Brain microvascular endothelial cell (primary cell): Measurements from ENCODE around the gene BPIFA2.

Experiments
- DNase-seq: peaks from one replicate; pipeline ENCODE4 v3.0.0-alpha.2; 2020
- H3K27ac ChIP-seq: fragments of 250-450 bp; sonication (Bioruptor Pico); 2 replicates; pipeline ENCODE4 v1.5.1; 2020; ENCODE audit warnings: mild to moderate bottlenecking, moderate library complexity
- H3K27me3 ChIP-seq: fragments of 250-450 bp; sonication (Bioruptor Pico); replicated peaks from 2 replicates; pipeline ENCODE4 v1.5.1; 2020; ENCODE audit warnings: mild to moderate bottlenecking
- H3K36me3 ChIP-seq: fragments of 250-450 bp; sonication (Bioruptor Pico); replicated peaks from 2 replicates; pipeline ENCODE4 v1.5.1; 2020; ENCODE audit warnings: mild to moderate bottlenecking
- H3K4me3 ChIP-seq: 2 replicates; pipeline ENCODE4 v1.5.1; 2011; ENCODE audit warnings: low read depth, mild to moderate bottlenecking, control low read depth, low read length, moderate library complexity
- in situ Hi-C: cut with HindIII; loops from 2 replicates; pipeline ENCODE4 v1.10.0; 2017; ENCODE audit warnings: low sequenced_read_pairs, low pct_ligation_motif_present
- TF ChIP-seq, protein P1 (sequence below): IDR thresholded peaks from 2 replicates; pipeline ENCODE4 v1.5.1; 2011; ENCODE audit warnings: low read depth, mild to moderate bottlenecking, moderate library complexity, low read length, control low read depth, inconsistent platforms; ENCODE audit errors: missing control alignments

Gene BPIFA2

DNA sequence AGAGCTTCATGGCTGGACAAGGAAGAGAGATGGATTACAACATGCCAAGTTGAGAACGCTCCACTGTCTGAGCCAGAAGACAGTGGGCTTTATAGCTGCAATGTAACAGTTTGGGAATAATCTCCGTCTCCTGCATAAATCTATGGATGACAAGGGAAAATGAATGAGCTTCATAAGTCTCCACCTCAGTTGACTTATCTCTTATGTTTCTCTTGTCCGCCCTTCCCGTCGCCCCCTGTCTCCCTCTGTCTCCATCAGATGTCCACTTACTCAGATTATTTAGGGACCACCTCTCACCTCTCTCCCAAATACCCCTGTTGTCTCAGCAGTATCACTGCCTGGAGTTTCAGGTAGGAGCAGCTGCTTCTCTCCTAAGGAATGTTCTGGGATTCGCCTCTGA, 13.7 kb upstream of the BPIFA2 start:
- H3K36me3 ChIP-seq = no peaks in the 10 kb centered on the region
- H3K27me3 ChIP-seq = no peaks in the 10 kb centered on the region
- H3K4me3 ChIP-seq = no peak overlapping the region
- in situ Hi-C loops = no loop called here
- DNase-seq = no peak
- TF ChIP-seq, protein P1, sequence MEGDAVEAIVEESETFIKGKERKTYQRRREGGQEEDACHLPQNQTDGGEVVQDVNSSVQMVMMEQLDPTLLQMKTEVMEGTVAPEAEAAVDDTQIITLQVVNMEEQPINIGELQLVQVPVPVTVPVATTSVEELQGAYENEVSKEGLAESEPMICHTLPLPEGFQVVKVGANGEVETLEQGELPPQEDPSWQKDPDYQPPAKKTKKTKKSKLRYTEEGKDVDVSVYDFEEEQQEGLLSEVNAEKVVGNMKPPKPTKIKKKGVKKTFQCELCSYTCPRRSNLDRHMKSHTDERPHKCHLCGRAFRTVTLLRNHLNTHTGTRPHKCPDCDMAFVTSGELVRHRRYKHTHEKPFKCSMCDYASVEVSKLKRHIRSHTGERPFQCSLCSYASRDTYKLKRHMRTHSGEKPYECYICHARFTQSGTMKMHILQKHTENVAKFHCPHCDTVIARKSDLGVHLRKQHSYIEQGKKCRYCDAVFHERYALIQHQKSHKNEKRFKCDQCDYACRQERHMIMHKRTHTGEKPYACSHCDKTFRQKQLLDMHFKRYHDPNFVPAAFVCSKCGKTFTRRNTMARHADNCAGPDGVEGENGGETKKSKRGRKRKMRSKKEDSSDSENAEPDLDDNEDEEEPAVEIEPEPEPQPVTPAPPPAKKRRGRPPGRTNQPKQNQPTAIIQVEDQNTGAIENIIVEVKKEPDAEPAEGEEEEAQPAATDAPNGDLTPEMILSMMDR = no peak
- H3K27ac ChIP-seq = no peak overlapping the region

DNA sequence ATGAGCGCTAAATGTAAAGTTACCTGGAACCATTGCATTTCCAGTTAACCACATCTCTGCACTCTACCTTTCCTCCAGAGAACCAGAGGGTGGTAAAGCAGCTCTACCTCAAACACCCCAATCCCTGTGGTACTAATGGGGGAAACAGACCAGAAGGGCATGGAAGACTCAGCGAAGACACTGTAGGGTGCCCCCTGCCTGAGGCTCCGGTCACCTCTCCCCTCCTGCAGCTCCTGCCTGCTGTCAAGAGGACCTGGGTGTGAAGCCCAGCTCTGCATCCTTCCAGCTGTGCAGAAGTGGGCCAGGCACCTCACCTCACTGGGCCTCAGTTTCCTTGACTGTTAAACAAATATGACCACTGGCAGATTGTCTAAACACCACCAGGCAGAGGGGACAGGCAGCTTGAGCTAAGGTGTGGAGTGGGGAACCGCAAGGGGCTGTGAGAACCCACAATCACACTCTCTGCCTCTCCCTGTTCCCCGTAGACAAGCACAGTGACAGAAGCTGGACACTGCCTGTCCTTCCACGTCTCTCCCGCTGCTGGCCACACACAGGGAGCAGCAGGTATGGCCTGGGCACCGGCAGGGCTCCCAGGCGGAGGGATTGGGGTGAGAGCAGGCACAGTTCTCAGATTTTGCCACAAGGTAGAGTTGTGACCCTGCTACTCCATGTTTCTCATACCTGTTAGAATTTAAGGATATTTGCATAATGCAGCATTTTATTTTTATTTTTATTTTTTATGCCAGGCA, 9.1 kb upstream of the BPIFA2 start:
- H3K36me3 ChIP-seq = no peaks in the 10 kb centered on the region
- in situ Hi-C loops = no loop called here
- no peak overlapping the region for H3K4me3 ChIP-seq
- no peaks in the 10 kb centered on the region for H3K27me3 ChIP-seq
- TF ChIP-seq, protein P1 = no peak
- H3K27ac ChIP-seq = no peak overlapping the region
- DNase-seq = no peak

DNA sequence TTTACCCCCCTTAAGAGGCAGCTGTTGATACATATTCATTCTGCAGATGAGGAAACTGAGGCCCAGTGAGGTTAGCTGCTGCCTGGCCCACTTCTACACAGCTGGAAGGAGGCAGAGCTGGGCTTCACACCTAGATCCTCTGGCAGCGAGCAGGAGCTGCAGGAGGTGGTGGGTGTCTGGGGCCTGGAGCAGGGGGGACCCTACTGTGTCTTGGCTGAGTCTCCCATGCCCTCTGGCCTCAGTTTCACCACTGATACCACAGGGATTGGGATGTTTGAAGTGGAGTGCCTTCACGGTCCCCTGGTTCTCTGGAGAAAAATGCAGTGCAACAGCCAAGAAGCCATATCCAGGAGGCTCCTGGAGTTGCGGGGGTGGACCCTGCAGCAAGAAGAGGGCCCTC, 8.2 kb upstream of the BPIFA2 start:
- TF ChIP-seq, protein P1 = no peak
- Histone ChIP-seq H3K36me3 (no peaks in the 10 kb centered on the region), H3K27me3 (no peaks in the 10 kb centered on the region), H3K27ac (no peak overlapping the region), H3K4me3 (no peak overlapping the region)
- DNase-seq = no peak
- in situ Hi-C loops = no loop called here

DNA sequence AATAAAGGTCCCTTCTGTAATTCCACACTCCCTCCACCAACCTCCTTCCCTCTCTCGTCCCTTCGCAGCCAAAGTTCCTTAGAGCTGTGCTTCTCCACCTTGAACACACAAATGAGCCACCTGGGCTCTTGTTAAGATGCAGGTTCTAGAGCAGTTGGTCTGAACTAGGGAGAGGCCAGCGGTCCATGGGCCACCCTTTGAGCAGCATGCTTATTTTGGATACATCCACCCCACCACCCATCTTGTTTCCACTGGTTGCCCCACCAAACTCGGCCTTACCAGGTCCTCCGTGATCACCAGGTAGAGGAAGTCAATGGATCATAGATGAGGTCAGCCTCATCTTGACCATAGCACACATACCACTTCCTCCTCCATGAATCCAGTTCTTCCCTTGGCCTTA, 7.3 kb upstream of the BPIFA2 start:
- DNase-seq = no peak
- H3K4me3 ChIP-seq = no peak overlapping the region
- no peaks in the 10 kb centered on the region for H3K36me3 ChIP-seq
- H3K27ac ChIP-seq = no peak overlapping the region
- no peaks in the 10 kb centered on the region for H3K27me3 ChIP-seq
- in situ Hi-C loops = no loop called here
- TF ChIP-seq, protein P1 = no peak

DNA sequence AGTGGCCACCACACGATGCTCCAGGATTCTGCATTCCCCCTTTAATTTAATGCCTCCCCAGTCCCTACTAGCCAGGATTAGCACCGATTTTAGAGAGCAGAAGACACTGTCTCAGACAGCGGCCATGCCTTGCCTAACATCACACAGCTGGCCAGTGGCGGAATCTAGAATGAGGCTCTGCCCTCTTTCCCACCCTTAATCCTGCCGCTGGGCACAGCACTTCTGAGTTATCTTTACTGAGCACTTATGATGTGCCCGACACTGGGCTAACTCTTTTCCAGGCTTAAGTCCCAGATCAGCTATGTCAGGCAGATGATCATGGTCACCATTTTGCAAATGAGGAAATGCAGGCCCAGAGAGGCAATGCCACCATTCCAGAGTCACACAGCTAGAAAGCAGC, 5.6 kb upstream of the BPIFA2 start:
- TF ChIP-seq, protein P1 = no peak
- Histone ChIP-seq H3K27ac (no peak overlapping the region), H3K36me3 (no peaks in the 10 kb centered on the region), H3K27me3 (no peaks in the 10 kb centered on the region), H3K4me3 (no peak overlapping the region)
- DNase-seq = no peak
- in situ Hi-C loops = no loop called here

DNA sequence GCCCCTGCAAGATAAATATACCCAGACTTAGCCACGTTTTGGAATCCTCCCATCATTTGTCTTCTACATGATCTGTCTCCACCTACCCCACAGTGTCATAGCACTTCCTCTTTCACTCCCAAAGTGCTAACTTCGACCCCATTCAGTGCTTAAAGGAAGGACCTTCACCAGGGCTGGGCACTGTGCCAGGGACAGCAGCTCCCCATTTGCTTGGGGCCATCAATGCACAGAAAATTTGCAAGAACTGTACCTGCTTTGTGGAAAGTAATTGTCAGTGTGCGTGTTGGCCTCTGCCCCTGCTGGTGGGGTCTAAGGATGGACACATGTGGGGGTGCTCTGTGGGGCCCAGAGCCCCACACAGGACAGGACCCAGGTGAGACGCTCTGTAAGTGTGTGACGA, 5.2 kb upstream of the BPIFA2 start:
- DNase-seq = no peak
- Histone ChIP-seq H3K4me3 (no peak overlapping the region), H3K27ac (no peak overlapping the region), H3K36me3 (no peaks in the 10 kb centered on the region), H3K27me3 (no peaks in the 10 kb centered on the region)
- in situ Hi-C loops = no loop called here
- TF ChIP-seq, protein P1 = no peak
